Measurements from ENCODE around the gene CDH15. TPM values are rescaled to one million over a fixed set of nuclear protein-coding genes. Genes with fewer than 3 reads are reported as not detected.

CDH15 gene
- total and polyA plus RNA-seq, 2 of the 13 experiments (the other 11 are each of a cell fraction or from before 2014, with no cell fraction given), result 0.74 to 2.2 TPM

DNA sequence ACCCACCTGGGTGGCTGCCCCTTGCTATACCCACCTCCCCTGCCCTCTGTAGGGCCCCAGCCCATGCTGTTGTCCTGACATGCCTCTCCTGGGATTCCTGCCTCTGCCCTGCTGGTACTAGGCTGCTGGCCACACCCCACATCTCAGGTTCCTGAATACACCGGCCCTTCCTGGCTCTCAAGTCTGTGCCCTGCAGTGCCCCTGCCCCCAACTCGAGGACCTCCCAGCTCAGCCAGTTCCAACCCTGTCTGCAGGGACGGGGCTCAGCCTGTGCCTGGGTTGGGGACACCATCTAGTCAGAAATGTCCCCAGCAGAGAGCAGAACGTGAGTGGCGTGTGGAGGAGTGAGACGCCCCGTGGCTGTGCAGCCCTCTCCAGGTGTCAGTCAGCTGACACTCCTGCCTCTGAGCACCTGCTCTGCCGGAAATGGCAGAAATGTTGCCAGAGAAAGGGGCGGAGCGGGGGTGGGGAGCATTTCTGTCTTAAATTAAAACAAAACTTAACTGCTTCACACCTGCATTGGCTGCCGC is 49.2 kb upstream of the CDH15 start:
- Histone ChIP-seq H3K36me3 (replicated peaks in 1 of 2; ENCODE audit: control insufficient read depth in 1 of 2, insufficient read depth in 2 of 2, low read length in 2 of 2) (peaks cover 16 to 24% of the 10 kb centered on the region in 2 experiments; a peak in 4 of 5 replicates), H3K27ac (ENCODE audit: extremely low read length, insufficient read depth, low read length) (no peak overlapping the region), H4K20me1 (ENCODE audit: insufficient read depth, low read length) (no peaks in the 10 kb centered on the region; the same call in 1 of the 2 replicates), H3K9me3 (ENCODE audit: low read length) (no peaks in the 10 kb centered on the region; the same call in 1 of the 2 replicates), H3K79me2 (ENCODE audit: insufficient read depth, low read length) (no peaks in the 10 kb centered on the region), H3K4me3 (replicated peaks in 1 of 3; ENCODE audit: insufficient read depth in 1 of 3, low read depth in 2 of 3, low read length in 3 of 3) (no peak overlapping the region), H3K27me3 (ENCODE audit: control insufficient read depth in 1 of 2, insufficient read depth in 2 of 2, low read length in 2 of 2) (no peaks in the 10 kb centered on the region), H2AFZ (ENCODE audit: low read length) (no peak overlapping the region), H3K4me2 (ENCODE audit: low read depth, low read length) (no peak overlapping the region), H3K9ac (ENCODE audit: insufficient read depth, low read depth, low read length) (no peak overlapping the region), H3K4me1 (ENCODE audit: insufficient read depth, low read length) (peaks cover 12% of the 10 kb centered on the region)
- FAIRE-seq (no peak), DNase-seq (ENCODE audit: low spot score) (no peak), ATAC-seq (no peak)
- in situ Hi-C loops (cut with HindIII; ENCODE audit: extremely low pct_ligation_motif_present, low pct_unique_long_range_greater_than_20kb), result no loop called here
- TF ChIP-seq AGO2 (optimal IDR thresholded peaks at IDR 0.05; ENCODE audit: low read depth, low read length) (peak; percentile 13), TCF7L2 (IDR thresholded peaks at IDR 0.05; ENCODE audit: low read depth, low read length) (no peak)
- 91% methylated on average over 11 of the region's 11 CpGs for WGBS (ENCODE audit: low lambda C conversion rate)
- intact Hi-C loops (cut with micrococcal nuclease; ENCODE audit: unreplicated experiment), result no loop called here
- ChIA-PET CTCF (ENCODE audit: low intra/inter-chr PET ratio, low total read pairs) (no interaction called here), POLR2A (no interaction called here)
- BruUV-seq (replicated peaks), result no TSS peak

DNA sequence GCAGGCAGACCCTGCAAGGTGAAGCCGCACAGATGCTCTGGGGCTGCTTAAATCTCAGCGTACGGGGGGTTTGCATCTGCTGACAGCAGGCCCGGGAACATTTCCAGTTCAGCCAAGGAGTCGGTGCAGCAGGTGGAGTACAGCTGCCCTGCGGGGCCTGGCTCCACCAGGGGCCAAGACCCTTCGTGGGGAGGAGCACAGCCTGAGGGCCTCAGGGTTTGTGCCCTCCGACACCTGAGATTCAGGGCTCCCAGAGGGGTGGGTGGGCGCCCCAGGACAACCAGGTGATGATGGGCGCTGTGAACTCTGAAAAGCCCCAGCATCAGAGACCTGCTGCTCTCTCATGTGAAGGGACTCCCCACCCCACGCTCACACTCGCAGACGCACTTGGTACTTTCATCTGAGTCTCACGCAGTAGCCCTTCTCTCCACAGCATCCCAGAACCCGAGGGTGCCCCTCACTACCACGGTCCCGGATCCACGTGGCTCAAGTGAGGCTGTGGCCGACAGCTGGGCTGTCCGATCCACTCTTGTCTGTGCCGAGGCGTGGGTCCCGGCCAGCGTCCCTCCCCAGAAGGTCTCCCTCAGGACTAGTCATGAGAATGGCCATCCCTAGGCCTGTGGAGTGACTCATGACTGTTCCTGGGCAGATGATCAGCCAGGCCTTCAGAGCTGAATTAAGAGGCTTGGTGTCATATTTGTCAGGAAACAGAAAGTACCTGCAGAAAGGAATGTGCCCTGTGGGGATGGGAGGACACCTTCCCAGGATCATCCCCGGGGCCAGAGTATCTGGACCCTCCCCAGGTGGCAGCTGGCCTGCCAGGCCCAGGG is 48.3 kb upstream of the CDH15 start:
- no peak for TF ChIP-seq ZNF737 (CRISPR knock-in tag; IDR thresholded peaks at IDR 0.05; ENCODE audit: borderline replicate concordance)
- TF ChIP-seq AGO2 (optimal IDR thresholded peaks at IDR 0.05; ENCODE audit: low read depth, low read length), result peak; percentile 31
- TF ChIP-seq SP4 (CRISPR knock-in tag; IDR thresholded peaks at IDR 0.05), result no peak
- no TSS peak for BruUV-seq (replicated peaks)
- Histone ChIP-seq H3K27me3 (ENCODE audit: control insufficient read depth in 1 of 2, insufficient read depth in 2 of 2, low read length in 2 of 2) (no peaks in the 10 kb centered on the region), H3K27ac (ENCODE audit: extremely low read length, insufficient read depth, low read length) (no peak overlapping the region), H3K9ac (ENCODE audit: insufficient read depth, low read depth, low read length) (no peak overlapping the region), H3K4me2 (ENCODE audit: low read depth, low read length) (no peak overlapping the region), H3K4me1 (ENCODE audit: insufficient read depth, low read length) (peaks cover 8% of the 10 kb centered on the region), H3K36me3 (replicated peaks in 1 of 2; ENCODE audit: control insufficient read depth in 1 of 2, insufficient read depth in 2 of 2, low read length in 2 of 2) (peaks cover 13 to 20% of the 10 kb centered on the region in 2 experiments; a peak in 3 of 5 replicates), H2AFZ (ENCODE audit: low read length) (no peak overlapping the region), H4K20me1 (ENCODE audit: insufficient read depth, low read length) (no peaks in the 10 kb centered on the region; the same call in 1 of the 2 replicates), H3K79me2 (ENCODE audit: insufficient read depth, low read length) (no peaks in the 10 kb centered on the region), H3K4me3 (replicated peaks in 1 of 3; ENCODE audit: insufficient read depth in 1 of 3, low read depth in 2 of 3, low read length in 3 of 3) (no peak overlapping the region), H3K9me3 (ENCODE audit: low read length) (no peaks in the 10 kb centered on the region; the same call in 1 of the 2 replicates)
- CTCF ChIA-PET (ENCODE audit: low intra/inter-chr PET ratio, low total read pairs), result no interaction called here
- ATAC-seq (no peak), FAIRE-seq (no peak), DNase-seq (ENCODE audit: low spot score) (no peak)
- 90% methylated on average over 21 of the region's 25 CpGs for WGBS (ENCODE audit: low lambda C conversion rate)
- POLR2A ChIA-PET, result no interaction called here
- intact Hi-C loops (cut with micrococcal nuclease; ENCODE audit: unreplicated experiment) (no loop called here), in situ Hi-C loops (cut with HindIII; ENCODE audit: extremely low pct_ligation_motif_present, low pct_unique_long_range_greater_than_20kb) (no loop called here)
